HEK293 (cell line): ENCODE results near the gene KRTAP1-5.
"Not testable (repeated sequence)": the region's sequence is repeated elsewhere in the genome, so short reads cannot be mapped to it uniquely, and the experiment has no call there.

ENCODE experiments used
- GLI4 ChIP-seq: fragments of 450-650 bp; formaldehyde crosslinking; IDR thresholded peaks from 2 replicates; pipeline ENCODE4 v1.5.1; 2016; ENCODE audit warnings: missing biosample characterization, missing genetic modification characterization
- PRDM1 ChIP-seq: fragments of 450-650 bp; formaldehyde crosslinking; IDR thresholded peaks from 2 replicates; pipeline ENCODE4; 2016; ENCODE audit warnings: missing biosample characterization, missing genetic modification characterization
- REST ChIP-seq: fragments of 450-650 bp; formaldehyde crosslinking; IDR thresholded peaks from 2 replicates; pipeline ENCODE4 v1.5.1; 2016; ENCODE audit warnings: missing biosample characterization, missing genetic modification characterization
- ZNF140 ChIP-seq: fragments of 450-650 bp; formaldehyde crosslinking; IDR thresholded peaks from 2 replicates; pipeline ENCODE4 v1.5.1; 2016; ENCODE audit warnings: missing biosample characterization, missing genetic modification characterization
- ZNF184 ChIP-seq: fragments of 450-650 bp; IDR thresholded peaks from 2 replicates; pipeline ENCODE4 v1.5.1; 2018; ENCODE audit warnings: missing biosample characterization, mild to moderate bottlenecking, missing genetic modification characterization
- ZNF223 ChIP-seq: fragments of 450-650 bp; formaldehyde crosslinking; IDR thresholded peaks from 2 replicates; pipeline ENCODE4 v1.5.1; 2016; ENCODE audit warnings: missing biosample characterization, missing genetic modification characterization
- ZNF488 ChIP-seq: fragments of 450-650 bp; formaldehyde crosslinking; IDR thresholded peaks from 2 replicates; pipeline ENCODE4 v1.5.1; 2016; ENCODE audit warnings: missing biosample characterization, missing genetic modification characterization
- ZNF692 ChIP-seq: fragments of 450-650 bp; formaldehyde crosslinking; IDR thresholded peaks from 2 replicates; pipeline ENCODE4 v1.5.1; 2016; ENCODE audit warnings: missing biosample characterization, missing genetic modification characterization
- ZNF747 ChIP-seq: fragments of 450-650 bp; formaldehyde crosslinking; IDR thresholded peaks from 2 replicates; pipeline ENCODE4 v1.5.1; 2016; ENCODE audit warnings: missing biosample characterization, missing genetic modification characterization
- ZSCAN23 ChIP-seq: fragments of 450-650 bp; formaldehyde crosslinking; IDR thresholded peaks from 2 replicates; pipeline ENCODE4 v1.5.1; 2016; ENCODE audit warnings: missing biosample characterization, missing genetic modification characterization
- ZSCAN4 ChIP-seq: fragments of 450-650 bp; formaldehyde crosslinking; IDR thresholded peaks from 2 replicates; pipeline ENCODE4 v1.5.1; 2017; ENCODE audit warnings: missing biosample characterization, missing genetic modification characterization
- TF ChIP-seq, protein P1 (sequence below): fragments of 450-650 bp; formaldehyde crosslinking; IDR thresholded peaks from 2 replicates; pipeline ENCODE4 v1.5.1; 2016; ENCODE audit warnings: missing biosample characterization, missing genetic modification characterization
- TF ChIP-seq, protein P2 (sequence below): fragments of 450-650 bp; formaldehyde crosslinking; IDR thresholded peaks from 2 replicates; pipeline ENCODE4 v1.5.1; 2017; ENCODE audit warnings: missing biosample characterization, missing genetic modification characterization

DNA sequence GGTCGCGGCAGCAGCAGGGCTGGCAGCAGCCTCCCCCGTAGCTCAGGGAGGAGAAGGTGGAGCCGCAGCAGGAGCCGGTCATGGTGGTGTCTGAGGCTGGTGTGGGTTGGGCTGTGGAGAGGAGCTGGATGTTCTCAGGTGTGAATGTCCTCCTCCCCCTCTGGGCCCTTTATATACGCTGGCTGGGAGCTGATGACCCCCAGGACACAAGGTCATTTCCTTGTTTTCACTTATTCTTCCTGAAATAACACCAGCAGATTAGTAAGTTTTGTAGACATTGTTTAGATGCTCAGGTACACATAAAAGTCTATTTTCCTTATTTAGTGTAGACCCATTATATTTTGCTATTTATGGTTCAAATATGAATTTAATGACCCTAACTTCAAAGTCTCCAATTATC, 28.1 kb upstream of the KRTAP1-5 start, which contains the start of gene KRTAP2-2:
- not testable (repeated sequence) for TF ChIP-seq ZNF488 (tag by site-specific recombination); ZNF184; ZNF692; ZSCAN4 (tag by site-specific recombination); ZNF140 (tag by site-specific recombination); ZNF747; ZSCAN23 (tag by site-specific recombination); PRDM1 (tag by site-specific recombination); REST (tag by site-specific recombination); ZNF223; GLI4 (tag by site-specific recombination)
- TF ChIP-seq, protein P1, sequence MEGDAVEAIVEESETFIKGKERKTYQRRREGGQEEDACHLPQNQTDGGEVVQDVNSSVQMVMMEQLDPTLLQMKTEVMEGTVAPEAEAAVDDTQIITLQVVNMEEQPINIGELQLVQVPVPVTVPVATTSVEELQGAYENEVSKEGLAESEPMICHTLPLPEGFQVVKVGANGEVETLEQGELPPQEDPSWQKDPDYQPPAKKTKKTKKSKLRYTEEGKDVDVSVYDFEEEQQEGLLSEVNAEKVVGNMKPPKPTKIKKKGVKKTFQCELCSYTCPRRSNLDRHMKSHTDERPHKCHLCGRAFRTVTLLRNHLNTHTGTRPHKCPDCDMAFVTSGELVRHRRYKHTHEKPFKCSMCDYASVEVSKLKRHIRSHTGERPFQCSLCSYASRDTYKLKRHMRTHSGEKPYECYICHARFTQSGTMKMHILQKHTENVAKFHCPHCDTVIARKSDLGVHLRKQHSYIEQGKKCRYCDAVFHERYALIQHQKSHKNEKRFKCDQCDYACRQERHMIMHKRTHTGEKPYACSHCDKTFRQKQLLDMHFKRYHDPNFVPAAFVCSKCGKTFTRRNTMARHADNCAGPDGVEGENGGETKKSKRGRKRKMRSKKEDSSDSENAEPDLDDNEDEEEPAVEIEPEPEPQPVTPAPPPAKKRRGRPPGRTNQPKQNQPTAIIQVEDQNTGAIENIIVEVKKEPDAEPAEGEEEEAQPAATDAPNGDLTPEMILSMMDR (tag by site-specific recombination): not testable (repeated sequence)
- TF ChIP-seq, protein P2, sequence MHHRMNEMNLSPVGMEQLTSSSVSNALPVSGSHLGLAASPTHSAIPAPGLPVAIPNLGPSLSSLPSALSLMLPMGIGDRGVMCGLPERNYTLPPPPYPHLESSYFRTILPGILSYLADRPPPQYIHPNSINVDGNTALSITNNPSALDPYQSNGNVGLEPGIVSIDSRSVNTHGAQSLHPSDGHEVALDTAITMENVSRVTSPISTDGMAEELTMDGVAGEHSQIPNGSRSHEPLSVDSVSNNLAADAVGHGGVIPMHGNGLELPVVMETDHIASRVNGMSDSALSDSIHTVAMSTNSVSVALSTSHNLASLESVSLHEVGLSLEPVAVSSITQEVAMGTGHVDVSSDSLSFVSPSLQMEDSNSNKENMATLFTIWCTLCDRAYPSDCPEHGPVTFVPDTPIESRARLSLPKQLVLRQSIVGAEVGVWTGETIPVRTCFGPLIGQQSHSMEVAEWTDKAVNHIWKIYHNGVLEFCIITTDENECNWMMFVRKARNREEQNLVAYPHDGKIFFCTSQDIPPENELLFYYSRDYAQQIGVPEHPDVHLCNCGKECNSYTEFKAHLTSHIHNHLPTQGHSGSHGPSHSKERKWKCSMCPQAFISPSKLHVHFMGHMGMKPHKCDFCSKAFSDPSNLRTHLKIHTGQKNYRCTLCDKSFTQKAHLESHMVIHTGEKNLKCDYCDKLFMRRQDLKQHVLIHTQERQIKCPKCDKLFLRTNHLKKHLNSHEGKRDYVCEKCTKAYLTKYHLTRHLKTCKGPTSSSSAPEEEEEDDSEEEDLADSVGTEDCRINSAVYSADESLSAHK: not testable (repeated sequence)
